Hepatocyte (in vitro differentiated cells): ENCODE results near the gene CDHR3. TPM values are rescaled to one million over a fixed set of nuclear protein-coding genes. Genes with fewer than 3 reads are reported as not detected.

ENCODE experiments used
- DNase-seq: peaks from one replicate; pipeline ENCODE4 v3.0.0-alpha.2; 2016; ENCODE audit warnings: low spot score
- H2AFZ ChIP-seq: fragments of 200-600 bp; sonication (generic); 2 replicates; pipeline ENCODE4 v1.6.0; 2016; ENCODE audit warnings: antibody characterized with exemption, mild to moderate bottlenecking
- H3K27ac ChIP-seq: fragments of 200-600 bp; sonication (generic); 2 replicates; pipeline ENCODE4 v1.5.1; 2016; ENCODE audit warnings: mild to moderate bottlenecking
- H3K27me3 ChIP-seq: fragments of 200-600 bp; sonication (generic); 2 replicates; pipeline ENCODE4 v1.6.1; 2016
- H3K36me3 ChIP-seq: fragments of 200-600 bp; sonication (generic); replicated peaks from 2 replicates; pipeline ENCODE4 v1.5.1; 2016; ENCODE audit warnings: low read depth; ENCODE audit not compliant: insufficient read depth
- H3K4me1 ChIP-seq: fragments of 200-600 bp; sonication (generic); 2 replicates; pipeline ENCODE4 v1.5.1; 2016; ENCODE audit warnings: mild to moderate bottlenecking, moderate library complexity; ENCODE audit not compliant: insufficient read depth
- H3K4me2 ChIP-seq: fragments of 200-600 bp; sonication (generic); 2 replicates; pipeline ENCODE4 v1.6.0; 2016
- H3K4me3 ChIP-seq: fragments of 200-600 bp; sonication (generic); 2 replicates; pipeline ENCODE4 v1.5.1; 2016; ENCODE audit warnings: mild to moderate bottlenecking
- H3K79me2 ChIP-seq: fragments of 200-600 bp; sonication (generic); 2 replicates; pipeline ENCODE4 v1.6.0; 2017; ENCODE audit warnings: mild to moderate bottlenecking
- H3K9me2 ChIP-seq: fragments of 200-600 bp; sonication (generic); replicated peaks from 2 replicates; pipeline ENCODE4 v1.6.0; 2017; ENCODE audit warnings: mild to moderate bottlenecking; ENCODE audit not compliant: insufficient read depth
- H3K9me3 ChIP-seq: fragments of 200-600 bp; sonication (generic); 2 replicates; pipeline ENCODE4 v1.5.1; 2016; ENCODE audit warnings: low read depth, mild to moderate bottlenecking
- H4K20me1 ChIP-seq: fragments of 200-600 bp; sonication (generic); 2 replicates; pipeline ENCODE4 v1.6.0; 2016; ENCODE audit warnings: mild to moderate bottlenecking; ENCODE audit not compliant: insufficient read depth, poor library complexity, severe bottlenecking
- EZH2 ChIP-seq: fragments of 200-600 bp; sonication (generic); IDR thresholded peaks from 2 replicates; pipeline ENCODE4 v1.6.1; 2016; ENCODE audit warnings: antibody characterized with exemption, mild to moderate bottlenecking, borderline replicate concordance
- EZH2phosphoT487 ChIP-seq: fragments of 200-600 bp; sonication (generic); IDR thresholded peaks from one replicate; pipeline ENCODE4 v1.6.1; 2018; ENCODE audit warnings: antibody characterized with exemption, mild to moderate bottlenecking, low read depth, moderate library complexity; ENCODE audit not compliant: unreplicated experiment, severe bottlenecking
- WGBS: methylation state at CpG from one replicate; pipeline ENCODE4 v1.1.6; 2016; ENCODE audit warnings: low lambda C conversion rate; ENCODE audit errors: missing lambda C conversion rate; 5-methylcytosine and 5-hydroxymethylcytosine counted together
- polyA plus RNA-seq: library from polyadenylated mRNA; unstranded; fragments of >200 nt; fragmentation: Nextera tagmentation; extraction: Ambion mirVana; gene quantifications from 2 replicates; pipeline ENCODE4 v1.2.1, GENCODE V29; 2016
- total RNA-seq: library from RNA; depleted of rRNA; stranded (reverse); fragments of >200 nt; gene quantifications from 2 replicates; pipeline ENCODE4 v1.2.3, GENCODE V29; 2014
- TF ChIP-seq, protein P1 (sequence below): fragments of 200-600 bp; sonication (generic); IDR thresholded peaks from 2 replicates; pipeline ENCODE4 v1.5.1; 2016; ENCODE audit warnings: antibody characterized with exemption, mild to moderate bottlenecking; ENCODE audit not compliant: poor library complexity

The CDHR3 gene
- total and polyA plus RNA-seq, 2 experiments from 2014 or later, result 3.3 to 6.9 TPM

DNA sequence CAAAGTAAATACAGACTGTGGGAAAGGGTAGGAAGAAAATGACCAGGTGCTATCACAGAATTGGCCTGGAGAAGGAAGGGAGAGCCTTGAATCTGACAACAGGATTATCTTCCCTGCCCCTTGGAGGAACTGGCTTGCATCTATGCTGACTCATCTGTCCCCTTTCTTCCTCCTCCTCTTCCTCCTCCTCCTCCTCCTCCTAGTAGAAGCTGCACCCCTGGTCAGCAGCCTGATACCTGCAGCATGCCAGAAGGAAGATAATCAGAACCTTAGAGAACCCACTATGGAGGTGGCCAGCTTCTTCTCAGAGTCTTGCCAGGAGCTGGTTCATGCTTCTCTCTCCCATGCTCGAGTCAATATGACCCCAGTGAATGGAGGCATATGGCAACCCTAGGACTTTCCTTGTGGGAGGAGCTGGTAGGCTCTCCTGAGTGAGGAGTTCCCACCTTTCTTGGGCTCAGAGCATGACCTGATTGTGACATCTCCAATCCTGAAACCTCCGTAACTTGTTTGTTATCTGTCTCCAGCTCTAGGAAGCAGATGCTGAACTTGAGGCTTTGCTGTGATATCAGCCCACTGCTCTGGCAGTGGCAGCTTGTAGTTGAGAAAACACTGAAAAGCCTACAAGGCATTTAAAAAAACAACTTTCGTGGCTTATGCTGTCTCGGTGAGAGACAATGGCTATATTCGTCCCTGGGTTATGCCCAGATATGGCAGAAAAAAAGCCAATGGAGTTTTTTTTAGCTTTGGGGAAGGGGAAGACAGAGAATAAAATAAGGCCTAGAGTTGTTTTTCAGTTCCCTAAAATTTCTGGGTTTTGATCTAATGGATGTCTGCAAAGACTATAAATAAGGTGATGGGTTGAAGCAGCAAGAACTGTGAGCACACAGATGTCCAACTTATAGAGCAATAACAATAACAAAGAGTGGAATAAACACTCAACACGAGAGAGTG lies 60.6 kb downstream of the CDHR3 start:
- DNase-seq, result no peak
- Histone ChIP-seq H3K79me2 (no peaks in the 10 kb centered on the region), H3K4me1 (peaks cover 9% of the 10 kb centered on the region), H3K9me3 (no peaks in the 10 kb centered on the region), H2AFZ (no peak overlapping the region), H3K4me2 (no peak overlapping the region), H3K27ac (no peak overlapping the region), H3K27me3 (no peaks in the 10 kb centered on the region), H3K9me2 (no peaks in the 10 kb centered on the region), H4K20me1 (peaks cover 3% of the 10 kb centered on the region), H3K36me3 (no peaks in the 10 kb centered on the region), H3K4me3 (no peak overlapping the region)
- no peak for TF ChIP-seq EZH2
- TF ChIP-seq EZH2phosphoT487, result no peak
- TF ChIP-seq, protein P1, sequence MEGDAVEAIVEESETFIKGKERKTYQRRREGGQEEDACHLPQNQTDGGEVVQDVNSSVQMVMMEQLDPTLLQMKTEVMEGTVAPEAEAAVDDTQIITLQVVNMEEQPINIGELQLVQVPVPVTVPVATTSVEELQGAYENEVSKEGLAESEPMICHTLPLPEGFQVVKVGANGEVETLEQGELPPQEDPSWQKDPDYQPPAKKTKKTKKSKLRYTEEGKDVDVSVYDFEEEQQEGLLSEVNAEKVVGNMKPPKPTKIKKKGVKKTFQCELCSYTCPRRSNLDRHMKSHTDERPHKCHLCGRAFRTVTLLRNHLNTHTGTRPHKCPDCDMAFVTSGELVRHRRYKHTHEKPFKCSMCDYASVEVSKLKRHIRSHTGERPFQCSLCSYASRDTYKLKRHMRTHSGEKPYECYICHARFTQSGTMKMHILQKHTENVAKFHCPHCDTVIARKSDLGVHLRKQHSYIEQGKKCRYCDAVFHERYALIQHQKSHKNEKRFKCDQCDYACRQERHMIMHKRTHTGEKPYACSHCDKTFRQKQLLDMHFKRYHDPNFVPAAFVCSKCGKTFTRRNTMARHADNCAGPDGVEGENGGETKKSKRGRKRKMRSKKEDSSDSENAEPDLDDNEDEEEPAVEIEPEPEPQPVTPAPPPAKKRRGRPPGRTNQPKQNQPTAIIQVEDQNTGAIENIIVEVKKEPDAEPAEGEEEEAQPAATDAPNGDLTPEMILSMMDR, result no peak
- WGBS, result 76% methylated on average over 6 of the region's 6 CpGs

DNA sequence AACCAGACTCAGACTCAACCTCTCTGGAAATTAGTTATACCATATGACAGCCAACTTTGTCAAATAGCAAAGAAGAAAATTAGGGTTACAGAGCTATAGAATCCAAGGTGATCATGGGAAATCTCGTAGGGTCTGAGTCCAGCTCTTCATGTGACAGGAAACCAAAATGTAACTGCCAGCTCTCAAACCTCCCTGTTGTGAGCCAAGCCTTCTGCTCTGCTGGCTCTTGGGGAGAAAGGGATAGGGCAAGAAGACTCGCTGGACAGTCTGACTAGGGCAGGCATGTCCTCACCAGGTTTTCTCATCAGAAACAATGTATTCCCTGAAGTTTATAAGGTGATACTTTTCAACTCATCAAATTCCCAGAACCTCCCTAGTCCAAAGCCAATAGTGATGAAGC lies 63.0 kb downstream of the CDHR3 start:
- no peak overlapping the region for H3K4me2 ChIP-seq
- H3K4me1 ChIP-seq, result peaks cover 4% of the 10 kb centered on the region
- no peak overlapping the region for H2AFZ ChIP-seq
- H3K27me3 ChIP-seq, result no peaks in the 10 kb centered on the region
- WGBS, result 92% methylated on average over 2 of the region's 2 CpGs
- no peaks in the 10 kb centered on the region for H3K9me2 ChIP-seq
- H3K9me3 ChIP-seq, result no peaks in the 10 kb centered on the region
- no peak for DNase-seq
- H3K27ac ChIP-seq, result no peak overlapping the region
- H3K4me3 ChIP-seq, result no peak overlapping the region
- TF ChIP-seq, protein P1, result no peak
- TF ChIP-seq EZH2phosphoT487 (no peak), EZH2 (no peak)
- no peaks in the 10 kb centered on the region for H3K36me3 ChIP-seq
- no peaks in the 10 kb centered on the region for H4K20me1 ChIP-seq
- no peaks in the 10 kb centered on the region for H3K79me2 ChIP-seq

DNA sequence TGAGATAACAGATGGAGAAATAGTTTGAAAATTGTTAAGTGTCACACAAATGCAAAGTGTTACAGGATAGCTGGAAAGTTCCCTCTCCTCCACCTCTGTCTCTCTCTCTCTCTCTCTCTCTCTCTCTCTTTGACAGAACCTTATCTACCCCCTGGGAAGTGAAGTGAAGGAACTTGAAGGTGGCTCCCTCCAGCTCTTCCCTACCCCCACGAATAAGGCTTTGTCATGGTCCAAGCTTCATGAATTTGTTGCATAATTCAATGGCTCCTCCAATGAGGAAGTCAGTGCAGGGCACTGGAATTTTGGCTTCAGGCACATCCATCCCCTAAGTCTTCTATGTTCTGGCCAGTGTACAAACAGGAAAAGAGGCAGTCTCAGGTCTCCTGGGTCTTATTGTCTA lies 66.4 kb downstream of the CDHR3 start:
- Histone ChIP-seq H3K9me2 (no peaks in the 10 kb centered on the region), H3K4me1 (no peaks in the 10 kb centered on the region), H3K36me3 (no peaks in the 10 kb centered on the region), H2AFZ (no peak overlapping the region), H3K27me3 (no peaks in the 10 kb centered on the region), H3K9me3 (no peaks in the 10 kb centered on the region), H3K4me2 (no peak overlapping the region), H3K4me3 (no peak overlapping the region), H3K27ac (no peak overlapping the region), H3K79me2 (no peaks in the 10 kb centered on the region), H4K20me1 (no peaks in the 10 kb centered on the region)
- WGBS, result 50% methylated on average over 1 of the region's 1 CpG
- no peak for DNase-seq
- TF ChIP-seq EZH2phosphoT487 (no peak), EZH2 (no peak)
- TF ChIP-seq, protein P1, result no peak
